ENCODE results near the gene SFXN5. TPM values are rescaled to one million over a fixed set of nuclear protein-coding genes. Genes with fewer than 3 reads are reported as not detected.

SFXN5 gene
- total RNA-seq, 6 experiments from 2014 or later, result 10.2 to 17.0 (median 14.7) TPM

DNA sequence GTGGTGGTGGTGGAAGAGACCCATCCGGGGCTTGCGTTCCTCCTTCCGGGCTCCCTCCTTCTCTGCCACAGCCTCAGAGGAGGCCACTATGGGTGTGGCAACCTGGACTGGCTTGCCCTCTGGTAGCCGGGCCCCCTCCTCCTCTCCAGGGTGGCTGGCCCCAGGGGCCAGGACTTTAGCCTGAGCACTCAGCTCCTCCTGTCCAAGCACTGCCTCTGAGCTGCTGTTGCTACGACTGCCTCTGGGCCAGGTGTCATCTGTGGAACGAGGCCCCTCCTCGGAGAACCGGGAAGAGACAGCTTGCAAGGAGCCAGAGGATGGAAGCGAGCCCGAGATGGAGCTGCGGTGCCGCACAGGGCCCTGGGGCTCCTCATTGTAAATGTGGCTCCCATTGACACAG lies 16.7 kb upstream of the SFXN5 start:
- no peak overlapping the region; the same call in 1 of the 2 replicates for H3K4me3 Mint-ChIP-seq
- peak overlapping the region; percentile 61 for H3K27ac Mint-ChIP-seq
- H3K4me1 Mint-ChIP-seq (ENCODE audit: low read depth), result peaks cover 83% of the 10 kb centered on the region
- peaks cover 2% of the 10 kb centered on the region for H3K27me3 Mint-ChIP-seq (ENCODE audit: insufficient read depth)
- peaks cover 5% of the 10 kb centered on the region for H3K36me3 Mint-ChIP-seq (ENCODE audit: low read depth)
- no peaks in the 10 kb centered on the region for H3K9me3 Mint-ChIP-seq
- no peak for DNase-seq
- TF ChIP-seq, protein P1, sequence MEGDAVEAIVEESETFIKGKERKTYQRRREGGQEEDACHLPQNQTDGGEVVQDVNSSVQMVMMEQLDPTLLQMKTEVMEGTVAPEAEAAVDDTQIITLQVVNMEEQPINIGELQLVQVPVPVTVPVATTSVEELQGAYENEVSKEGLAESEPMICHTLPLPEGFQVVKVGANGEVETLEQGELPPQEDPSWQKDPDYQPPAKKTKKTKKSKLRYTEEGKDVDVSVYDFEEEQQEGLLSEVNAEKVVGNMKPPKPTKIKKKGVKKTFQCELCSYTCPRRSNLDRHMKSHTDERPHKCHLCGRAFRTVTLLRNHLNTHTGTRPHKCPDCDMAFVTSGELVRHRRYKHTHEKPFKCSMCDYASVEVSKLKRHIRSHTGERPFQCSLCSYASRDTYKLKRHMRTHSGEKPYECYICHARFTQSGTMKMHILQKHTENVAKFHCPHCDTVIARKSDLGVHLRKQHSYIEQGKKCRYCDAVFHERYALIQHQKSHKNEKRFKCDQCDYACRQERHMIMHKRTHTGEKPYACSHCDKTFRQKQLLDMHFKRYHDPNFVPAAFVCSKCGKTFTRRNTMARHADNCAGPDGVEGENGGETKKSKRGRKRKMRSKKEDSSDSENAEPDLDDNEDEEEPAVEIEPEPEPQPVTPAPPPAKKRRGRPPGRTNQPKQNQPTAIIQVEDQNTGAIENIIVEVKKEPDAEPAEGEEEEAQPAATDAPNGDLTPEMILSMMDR (IDR thresholded peaks at IDR 0.05), result no peak

DNA sequence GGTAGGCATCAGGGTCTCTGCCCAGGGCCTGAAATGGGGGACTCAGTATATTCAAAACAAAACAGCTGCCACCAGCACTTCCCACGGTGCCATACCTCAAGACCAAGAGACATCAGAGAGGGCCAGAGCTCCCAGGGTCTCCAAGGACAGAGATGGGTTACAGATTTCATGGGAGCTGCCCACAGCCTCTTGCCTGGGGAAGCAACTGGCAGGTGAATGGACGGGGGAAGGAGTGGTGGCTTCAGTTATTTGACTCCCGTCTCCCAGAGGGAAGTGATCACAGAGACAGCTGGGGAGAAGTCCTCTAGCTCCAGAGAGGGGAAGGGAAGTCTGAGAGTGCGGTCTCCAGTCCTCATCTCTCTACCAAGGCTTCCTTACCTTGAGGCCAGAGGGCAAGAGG lies 15.8 kb upstream of the SFXN5 start:
- H3K27me3 Mint-ChIP-seq (ENCODE audit: insufficient read depth), result peaks cover 2% of the 10 kb centered on the region
- peaks cover 74% of the 10 kb centered on the region for H3K4me1 Mint-ChIP-seq (ENCODE audit: low read depth)
- DNase-seq, result no peak
- H3K4me3 Mint-ChIP-seq, result peak overlapping the region; percentile 49; the same call in 1 of the 2 replicates
- peaks cover 5% of the 10 kb centered on the region for H3K36me3 Mint-ChIP-seq (ENCODE audit: low read depth)
- no peaks in the 10 kb centered on the region for H3K9me3 Mint-ChIP-seq
- H3K27ac Mint-ChIP-seq, result peak overlapping the region; percentile 58
- TF ChIP-seq, protein P1 (IDR thresholded peaks at IDR 0.05), result no peak

GRCh38 chr2:73085691-73086090 lies 14.2 kb upstream of the SFXN5 start:
- Mint-ChIP-seq H3K27ac (peak overlapping the region; percentile 45), H3K27me3 (ENCODE audit: insufficient read depth) (peaks cover 2% of the 10 kb centered on the region; the same call in 1 of the 2 replicates), H3K9me3 (no peaks in the 10 kb centered on the region), H3K36me3 (ENCODE audit: low read depth) (peaks cover 5% of the 10 kb centered on the region), H3K4me3 (peak overlapping the region; percentile 33; the same call in 1 of the 2 replicates), H3K4me1 (ENCODE audit: low read depth) (peaks cover 58% of the 10 kb centered on the region)
- peak; percentile 65 for DNase-seq
- TF ChIP-seq, protein P1 (IDR thresholded peaks at IDR 0.05), result peak; percentile 95

DNA sequence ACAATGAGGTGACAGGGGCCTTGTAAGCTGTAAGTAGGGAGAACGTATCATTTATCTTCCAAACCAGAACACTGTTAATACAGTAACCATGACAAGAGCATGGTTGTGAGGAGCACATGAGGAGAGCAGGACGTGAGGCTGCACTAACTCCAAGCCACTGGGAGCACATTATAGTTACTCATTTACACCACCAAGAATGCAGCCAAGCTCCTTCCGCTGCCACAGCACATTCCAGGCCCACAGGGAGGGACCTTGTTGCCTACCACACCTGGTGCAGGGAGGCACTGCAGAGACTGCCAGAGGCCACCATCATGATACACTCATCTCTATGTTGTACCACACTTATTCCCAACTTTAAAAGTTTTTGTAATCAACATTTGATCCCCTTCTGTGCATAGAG lies 13.5 kb upstream of the SFXN5 start:
- Mint-ChIP-seq H3K9me3 (no peaks in the 10 kb centered on the region), H3K36me3 (ENCODE audit: low read depth) (peaks cover 5% of the 10 kb centered on the region), H3K27ac (peak overlapping the region; percentile 75), H3K4me1 (ENCODE audit: low read depth) (peaks cover 51% of the 10 kb centered on the region), H3K27me3 (ENCODE audit: insufficient read depth) (peaks cover 2% of the 10 kb centered on the region; the same call in 1 of the 2 replicates), H3K4me3 (no peak overlapping the region)
- TF ChIP-seq, protein P1 (IDR thresholded peaks at IDR 0.05), result no peak
- no peak for DNase-seq

- Mint-ChIP-seq H3K4me1 (ENCODE audit: low read depth) (peaks cover 42% of the 10 kb centered on the region), H3K9me3 (no peaks in the 10 kb centered on the region), H3K36me3 (ENCODE audit: low read depth) (peaks cover 6% of the 10 kb centered on the region), H3K4me3 (no peak overlapping the region), H3K27me3 (ENCODE audit: insufficient read depth) (peaks cover 2% of the 10 kb centered on the region; the same call in 1 of the 2 replicates), H3K27ac (peak overlapping the region; percentile 75; the same call in 1 of the 2 replicates)
- no peak for DNase-seq
- TF ChIP-seq, protein P1 (IDR thresholded peaks at IDR 0.05), result no peak
Measured at GRCh38 chr2:73083886-73084800, 12.6 kb upstream of the SFXN5 start.
